GM12891 (cell line): ENCODE measurements around the gene HOXC9.

Experiments used
- DNase-seq: peaks from one replicate; pipeline ENCODE4 v3.0.0; 2011; ENCODE audit warnings: low spot score; ENCODE audit not compliant: insufficient read length
- FAIRE-seq: peaks from 2 replicates; lab custom pipeline; 2011; peaks lifted over from hg19 to GRCh38; lab: Jason Lieb, UNC
- PAX5 ChIP-seq: IDR thresholded peaks from 2 replicates; pipeline ENCODE4 v1.6.1; 2011; ENCODE audit warnings: low read length, moderate library complexity, mild to moderate bottlenecking; ENCODE audit not compliant: insufficient read depth, severe bottlenecking
- POLR2A ChIP-seq: IDR thresholded peaks from 2 replicates; pipeline ENCODE4 v1.6.1; 2011; ENCODE audit warnings: low read depth, low read length, control low read depth
- POLR2AphosphoS5 ChIP-seq: IDR thresholded peaks from 2 replicates; pipeline ENCODE4 v1.6.1; 2011; ENCODE audit warnings: low read depth, low read length, control low read depth
- POU2F2 ChIP-seq: IDR thresholded peaks from 2 replicates; pipeline ENCODE4 v1.6.1; 2011; ENCODE audit warnings: low read depth, mild to moderate bottlenecking, control low read depth, low read length, moderate library complexity
- SPI1 ChIP-seq: IDR thresholded peaks from 2 replicates; pipeline ENCODE4 v1.6.1; 2011; ENCODE audit warnings: low read depth, low read length, control low read depth
- TAF1 ChIP-seq: IDR thresholded peaks from 2 replicates; pipeline ENCODE4 v1.6.1; 2011; ENCODE audit warnings: low read depth, low read length, control low read depth

HOXC9 gene

DNA sequence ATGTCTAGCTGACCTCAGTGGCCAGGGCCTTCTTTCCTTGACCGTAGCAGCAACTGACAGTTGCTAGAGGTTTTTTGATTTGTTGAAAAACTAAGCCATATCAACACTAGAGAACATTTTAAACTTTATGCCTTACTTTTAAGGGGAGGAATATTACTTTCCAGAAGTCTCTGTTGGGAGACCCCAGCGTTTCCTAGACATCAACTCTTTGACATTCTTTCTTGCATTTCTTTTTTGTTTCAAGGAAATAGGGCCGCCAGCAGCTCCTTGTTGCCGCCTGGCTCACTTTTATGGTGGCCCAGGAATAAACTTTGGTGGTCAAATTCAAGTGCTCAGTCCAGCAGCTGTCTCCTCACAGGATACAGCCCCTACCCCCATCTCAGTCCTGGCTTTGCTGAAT is 29.5 kb upstream of the HOXC9 start:
- no peak for FAIRE-seq

GRCh38 chr12:53971129-53971528 is 28.8 kb upstream of the HOXC9 start:
- no peak for DNase-seq
- TF ChIP-seq POLR2AphosphoS5, result no peak
- TF ChIP-seq POLR2A, result no peak
- no peak for TF ChIP-seq PAX5
- TF ChIP-seq SPI1, result no peak
- no peak for TF ChIP-seq TAF1
- TF ChIP-seq POU2F2, result no peak
- FAIRE-seq, result no peak

More for the DNA sequence above, 29.5 kb upstream of the HOXC9 start:
- TF ChIP-seq TAF1 (no peak), POU2F2 (no peak)
- no peak for DNase-seq

- FAIRE-seq, result no peak
- TF ChIP-seq POLR2AphosphoS5 (no peak), POLR2A (no peak), TAF1 (no peak)
- no peak for DNase-seq
Measured at GRCh38 chr12:53971686-53972085, 28.3 kb upstream of the HOXC9 start.

- FAIRE-seq (no peak), DNase-seq (no peak)
- TF ChIP-seq TAF1 (no peak), SPI1 (no peak), POLR2AphosphoS5 (no peak), PAX5 (no peak), POU2F2 (no peak), POLR2A (no peak)
Measured at GRCh38 chr12:53972152-53972702, 27.7 kb upstream of the HOXC9 start.

- FAIRE-seq (no peak), DNase-seq (no peak)
- TF ChIP-seq TAF1, result no peak
- no peak for TF ChIP-seq POU2F2
- no peak for TF ChIP-seq SPI1
- no peak for TF ChIP-seq PAX5
- TF ChIP-seq POLR2AphosphoS5, result no peak
- no peak for TF ChIP-seq POLR2A
Measured at GRCh38 chr12:53972722-53973235, 27.2 kb upstream of the HOXC9 start, which contains the start of gene HOXC11. Gene HOXC11 (plus strand): TSS chr12:53973126. CDS start chr12:53973242, 116 bp downstream.

- FAIRE-seq (no peak), DNase-seq (no peak)
- no peak for TF ChIP-seq POLR2AphosphoS5
- no peak for TF ChIP-seq PAX5
- TF ChIP-seq POU2F2, result no peak
- no peak for TF ChIP-seq TAF1
- TF ChIP-seq POLR2A, result no peak
- TF ChIP-seq SPI1, result no peak
Measured at GRCh38 chr12:53973236-53974042, 26.5 kb upstream of the HOXC9 start.

DNA sequence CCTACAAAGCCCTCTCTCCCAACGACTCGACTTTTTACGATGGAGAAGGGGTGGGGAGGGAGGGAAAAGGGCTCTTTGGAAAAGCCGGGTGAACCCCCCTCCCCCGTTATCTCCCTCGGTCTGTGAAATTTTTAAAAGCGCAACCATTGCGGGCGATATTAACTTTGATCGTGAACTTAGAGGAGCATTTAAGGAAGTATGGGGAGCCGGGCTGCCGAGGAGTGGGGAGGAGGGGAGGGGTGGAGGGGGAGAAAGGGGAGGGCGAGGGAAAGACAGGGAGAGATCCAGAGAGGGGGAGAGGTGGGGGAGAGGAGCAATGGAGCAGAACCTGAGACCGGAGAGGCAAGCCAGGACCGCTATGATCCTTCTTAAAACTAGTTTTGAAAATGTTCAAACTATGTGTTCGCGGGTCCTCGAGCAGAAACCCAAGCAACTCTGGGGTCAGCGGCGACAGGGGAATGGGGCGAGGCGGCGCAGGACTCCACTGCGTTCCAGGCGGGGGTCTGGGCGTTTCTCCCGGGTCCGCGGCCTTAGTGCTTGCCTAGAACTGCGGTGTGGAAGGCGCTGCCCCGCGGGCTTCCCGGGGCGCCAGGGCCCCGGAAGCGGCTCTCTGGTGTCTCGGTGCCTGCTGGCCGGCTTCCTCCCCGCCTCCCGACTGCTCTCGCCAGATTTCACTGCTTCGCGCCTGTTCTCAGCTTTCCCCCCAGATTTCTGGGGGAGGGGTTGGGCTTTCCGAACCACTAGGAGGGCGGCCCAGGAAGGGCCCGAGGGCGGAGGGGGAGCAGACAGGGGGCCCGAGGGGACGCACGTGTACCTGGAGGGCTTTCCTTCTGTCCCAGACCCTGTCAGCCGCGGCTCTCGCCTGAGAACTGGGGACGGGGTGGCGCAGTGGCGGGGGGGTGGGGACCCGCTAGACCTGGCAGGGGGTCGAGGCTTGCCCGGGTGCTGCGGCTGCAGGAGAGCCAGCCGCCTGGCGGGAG is 25.6 kb upstream of the HOXC9 start, which contains the start of gene HOTAIR:
Gene HOTAIR (minus strand): TSS at position 871 of the 980 bp plus-strand sequence.
- no peak for FAIRE-seq
- TF ChIP-seq POLR2AphosphoS5 (no peak), PAX5 (no peak), TAF1 (no peak), POU2F2 (no peak), SPI1 (no peak), POLR2A (no peak)
- DNase-seq, result peak; percentile 64

GRCh38 chr12:53975064-53975471 is 24.9 kb upstream of the HOXC9 start:
- TF ChIP-seq PAX5 (no peak), SPI1 (no peak), POLR2AphosphoS5 (no peak), POU2F2 (no peak), POLR2A (no peak), TAF1 (no peak)
- DNase-seq (no peak), FAIRE-seq (no peak)

- no peak for DNase-seq
- TF ChIP-seq POLR2A, result no peak
- FAIRE-seq, result no peak
Measured at GRCh38 chr12:53975479-53976152, 24.3 kb upstream of the HOXC9 start.
